22Rv1 (cell line): ENCODE data around the gene GEMIN7.

ENCODE experiments used
- ZFX ChIP-seq: fragments of 450-650 bp; IDR thresholded peaks from 2 replicates; pipeline ENCODE4 v1.6.1; 2017; ENCODE audit warnings: antibody characterized with exemption, borderline replicate concordance
- TF ChIP-seq, protein P1 (sequence below): fragments of 450-650 bp; IDR thresholded peaks from 2 replicates; pipeline ENCODE4 v1.5.1; 2017; ENCODE audit warnings: mild to moderate bottlenecking

DNA sequence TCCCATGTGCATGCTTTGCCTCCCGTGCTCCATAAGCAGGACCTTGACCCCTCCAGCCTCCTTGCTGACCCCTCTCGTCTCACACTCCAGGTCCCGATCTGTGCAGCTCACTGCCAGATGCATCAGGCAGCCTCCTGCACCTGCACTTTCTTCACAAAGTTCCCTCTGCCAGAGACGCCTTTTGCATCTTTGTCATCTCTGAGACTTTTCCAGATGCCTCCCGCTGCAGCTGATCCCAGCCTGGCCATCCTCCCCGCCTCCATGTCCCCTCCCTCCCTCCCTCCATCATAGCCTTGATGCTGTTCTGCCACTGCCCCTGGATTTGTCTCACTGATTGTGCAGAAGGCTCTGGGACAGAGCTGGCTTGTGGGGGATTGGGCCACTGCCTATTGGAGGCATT lies 43.8 kb downstream of the GEMIN7 start:
- TF ChIP-seq, protein P1, sequence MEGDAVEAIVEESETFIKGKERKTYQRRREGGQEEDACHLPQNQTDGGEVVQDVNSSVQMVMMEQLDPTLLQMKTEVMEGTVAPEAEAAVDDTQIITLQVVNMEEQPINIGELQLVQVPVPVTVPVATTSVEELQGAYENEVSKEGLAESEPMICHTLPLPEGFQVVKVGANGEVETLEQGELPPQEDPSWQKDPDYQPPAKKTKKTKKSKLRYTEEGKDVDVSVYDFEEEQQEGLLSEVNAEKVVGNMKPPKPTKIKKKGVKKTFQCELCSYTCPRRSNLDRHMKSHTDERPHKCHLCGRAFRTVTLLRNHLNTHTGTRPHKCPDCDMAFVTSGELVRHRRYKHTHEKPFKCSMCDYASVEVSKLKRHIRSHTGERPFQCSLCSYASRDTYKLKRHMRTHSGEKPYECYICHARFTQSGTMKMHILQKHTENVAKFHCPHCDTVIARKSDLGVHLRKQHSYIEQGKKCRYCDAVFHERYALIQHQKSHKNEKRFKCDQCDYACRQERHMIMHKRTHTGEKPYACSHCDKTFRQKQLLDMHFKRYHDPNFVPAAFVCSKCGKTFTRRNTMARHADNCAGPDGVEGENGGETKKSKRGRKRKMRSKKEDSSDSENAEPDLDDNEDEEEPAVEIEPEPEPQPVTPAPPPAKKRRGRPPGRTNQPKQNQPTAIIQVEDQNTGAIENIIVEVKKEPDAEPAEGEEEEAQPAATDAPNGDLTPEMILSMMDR, result no peak
- TF ChIP-seq ZFX, result no peak
